ENCODE data around the gene RIMBP2.

Gene RIMBP2

GRCh38 chr12:130424858-130425697 lies 291.0 kb downstream of the RIMBP2 start:
- DNase-seq (ENCODE audit: low read depth) = no peak

DNA sequence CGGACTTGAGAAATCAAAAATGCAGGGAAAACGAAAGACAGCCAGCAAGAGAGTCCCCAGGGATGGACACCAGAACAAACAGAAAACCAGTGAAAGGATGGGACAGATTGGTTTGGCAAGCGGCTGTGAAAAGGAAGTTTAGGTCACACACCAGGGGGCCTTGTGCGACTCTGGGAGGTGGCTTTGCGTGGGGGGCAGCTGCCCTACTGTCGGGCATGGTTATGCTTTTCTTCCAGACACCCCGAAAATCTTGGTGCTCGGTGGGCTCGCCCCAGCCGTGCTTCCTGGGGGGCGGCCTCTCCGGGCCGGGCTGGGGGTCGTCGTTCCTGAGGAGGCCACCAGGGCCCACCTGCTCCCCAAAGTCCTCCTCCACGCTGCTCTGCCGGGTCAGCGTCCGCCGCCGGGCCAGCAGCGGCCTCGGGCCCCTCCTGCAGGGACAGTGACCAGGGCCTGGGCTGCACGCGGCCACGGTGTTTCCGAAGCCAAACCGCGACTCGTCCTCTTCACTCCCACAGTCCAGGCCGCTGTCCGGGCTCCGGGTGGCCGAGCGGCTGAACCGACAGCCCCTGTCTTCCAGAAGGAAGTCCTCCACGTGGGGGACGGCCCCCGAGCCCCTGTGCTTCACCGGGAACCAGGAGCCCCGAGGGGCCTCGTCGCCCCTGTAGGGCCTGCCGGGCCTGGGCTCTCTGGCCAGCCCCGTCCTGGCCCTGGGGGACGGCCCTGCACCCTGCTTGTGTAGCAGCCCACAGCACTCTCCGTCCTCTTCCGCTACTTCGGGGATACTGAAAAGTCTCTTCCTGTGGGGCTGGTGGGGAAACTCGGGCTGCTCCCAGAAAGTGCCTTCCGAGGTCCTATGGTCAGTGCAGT lies 291.9 kb downstream of the RIMBP2 start:
- no peak for DNase-seq (ENCODE audit: low read depth)

GRCh38 chr12:130423136-130423535 lies 293.0 kb downstream of the RIMBP2 start:
- DNase-seq (ENCODE audit: low read depth) = no peak

DNA sequence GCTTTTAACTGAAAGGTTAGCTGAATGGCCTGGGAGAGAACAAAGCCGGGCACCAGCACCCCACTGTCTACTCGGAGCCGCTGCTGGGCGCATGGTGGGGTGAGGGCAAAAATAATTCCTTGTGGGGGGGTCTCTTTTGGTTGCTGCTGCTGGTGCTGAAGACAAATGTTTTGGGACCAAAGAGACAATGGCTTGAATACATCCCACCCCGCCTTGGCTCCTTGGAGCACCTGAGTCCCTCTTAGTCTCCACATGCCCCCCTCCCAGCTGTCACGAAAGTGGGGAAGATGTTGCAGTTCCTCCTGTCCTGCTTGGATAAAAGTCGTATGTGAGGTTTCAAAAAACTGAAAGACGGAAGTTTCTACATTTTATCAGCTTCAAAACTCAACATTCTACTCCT lies 293.4 kb downstream of the RIMBP2 start:
- DNase-seq (ENCODE audit: low read depth) = no peak

GRCh38 chr12:130421896-130422295 lies 294.2 kb downstream of the RIMBP2 start:
- no peak for DNase-seq (ENCODE audit: low read depth)

GRCh38 chr12:130420071-130420470 lies 296.0 kb downstream of the RIMBP2 start:
- no peak for DNase-seq (ENCODE audit: low read depth)

- no peak for DNase-seq (ENCODE audit: low read depth)
Observed at GRCh38 chr12:130419116-130419515, 297.0 kb downstream of the RIMBP2 start.

DNA sequence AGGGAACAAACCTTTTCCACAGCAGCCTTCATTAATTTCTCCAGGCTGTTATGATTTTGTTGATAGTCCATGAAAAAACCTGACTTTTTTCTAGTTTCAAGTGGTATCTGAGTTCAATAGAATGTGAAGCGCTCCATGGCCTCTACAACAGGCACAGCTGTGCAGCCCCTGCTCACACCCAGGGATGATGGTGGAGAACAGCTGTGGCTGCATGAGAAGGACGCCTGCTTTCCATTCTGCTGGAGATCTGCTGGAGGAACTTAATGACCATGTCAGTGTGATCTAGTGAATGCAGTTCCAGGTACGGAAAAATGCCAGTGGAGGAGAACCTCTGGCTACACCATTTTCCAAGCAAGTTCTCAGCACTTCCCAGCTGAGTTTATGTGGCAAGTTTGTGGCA lies 297.8 kb downstream of the RIMBP2 start:
- no peak for DNase-seq (ENCODE audit: low read depth)

- no peak for DNase-seq (ENCODE audit: low read depth)
Observed at GRCh38 chr12:130414381-130414780, 301.7 kb downstream of the RIMBP2 start.

DNA sequence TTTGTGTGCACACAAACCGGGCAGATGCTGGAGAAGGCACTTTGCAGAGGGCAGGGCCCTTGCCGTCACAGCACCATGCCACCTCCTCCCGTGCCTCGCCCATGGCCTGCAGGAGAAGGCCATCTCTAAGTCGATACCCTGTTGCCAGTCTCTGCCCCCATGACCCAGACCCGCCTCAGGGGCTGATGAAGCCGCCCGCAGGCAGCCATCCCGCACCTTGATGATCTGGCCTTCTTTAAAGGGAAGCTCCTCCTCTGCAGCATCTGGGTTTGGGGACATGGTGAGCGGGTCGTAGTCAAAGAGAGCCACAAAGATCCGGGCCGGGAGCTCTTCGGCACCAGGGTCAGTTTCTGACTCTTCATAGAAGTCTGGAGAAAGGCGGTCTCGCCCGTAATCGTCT lies 302.2 kb downstream of the RIMBP2 start:
- DNase-seq (ENCODE audit: low read depth) = no peak

DNA sequence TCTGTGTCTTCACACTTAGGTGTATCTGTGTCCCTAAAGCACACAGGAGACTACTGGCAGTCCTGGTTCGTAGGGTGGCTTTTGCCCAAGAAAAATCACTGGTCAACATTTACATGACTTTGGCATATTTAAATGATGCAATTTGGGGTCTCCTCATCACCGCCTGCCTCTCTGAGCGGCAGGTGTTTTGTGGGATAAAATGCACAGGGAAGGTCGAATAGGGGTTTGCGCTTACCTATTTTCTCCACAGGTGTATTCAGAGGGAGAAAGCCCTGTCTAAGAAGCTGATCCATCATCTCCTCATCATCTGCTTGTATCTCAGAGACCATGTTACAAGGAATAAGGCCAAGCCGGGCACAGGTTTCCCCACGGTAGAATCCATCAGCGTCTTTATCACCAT lies 303.7 kb downstream of the RIMBP2 start:
- no peak for DNase-seq (ENCODE audit: low read depth)

DNA sequence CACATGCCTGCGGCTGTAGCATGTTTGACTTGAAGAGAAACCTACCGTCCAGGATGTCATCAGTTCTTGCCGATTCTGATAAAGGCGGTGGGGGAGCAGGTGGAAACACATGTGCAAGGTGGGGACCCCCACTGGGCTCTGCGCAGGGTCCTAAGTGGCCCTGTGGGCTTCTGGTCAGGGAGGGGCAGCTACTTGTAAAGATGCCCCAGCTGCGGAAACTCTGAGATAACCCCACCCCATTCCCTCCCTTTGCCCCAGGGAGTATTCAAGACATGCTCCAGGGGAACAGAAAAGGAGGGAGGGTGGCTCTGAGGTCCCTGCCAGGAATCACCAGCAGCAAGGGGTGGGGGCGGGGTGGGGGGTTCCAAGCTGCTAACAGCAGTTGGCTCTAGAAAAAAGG lies 310.8 kb downstream of the RIMBP2 start:
- DNase-seq (ENCODE audit: low read depth) = no peak

DNA sequence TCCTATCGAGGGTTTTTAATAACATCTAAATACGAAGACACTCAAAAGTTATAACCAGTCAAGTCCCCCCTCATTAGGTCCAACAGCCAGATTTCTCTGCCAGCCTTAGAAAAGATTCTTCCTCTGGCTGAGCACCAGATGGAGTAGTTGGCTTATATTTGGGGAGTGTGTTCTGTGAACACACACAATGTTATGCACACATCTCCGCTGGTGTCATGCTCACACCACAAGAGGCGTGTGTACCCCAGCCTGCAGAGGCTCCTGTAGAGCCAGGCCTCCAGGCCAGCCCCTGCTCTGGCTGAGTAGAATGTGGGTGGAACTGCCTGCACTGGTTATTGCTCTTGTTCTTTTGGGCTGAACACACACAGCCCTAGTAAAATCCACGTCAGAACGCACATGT lies 314.4 kb downstream of the RIMBP2 start:
- DNase-seq (ENCODE audit: low read depth) = no peak

- DNase-seq (ENCODE audit: low read depth) = no peak
Observed at GRCh38 chr12:130398100-130398848, 317.8 kb downstream of the RIMBP2 start.

DNA sequence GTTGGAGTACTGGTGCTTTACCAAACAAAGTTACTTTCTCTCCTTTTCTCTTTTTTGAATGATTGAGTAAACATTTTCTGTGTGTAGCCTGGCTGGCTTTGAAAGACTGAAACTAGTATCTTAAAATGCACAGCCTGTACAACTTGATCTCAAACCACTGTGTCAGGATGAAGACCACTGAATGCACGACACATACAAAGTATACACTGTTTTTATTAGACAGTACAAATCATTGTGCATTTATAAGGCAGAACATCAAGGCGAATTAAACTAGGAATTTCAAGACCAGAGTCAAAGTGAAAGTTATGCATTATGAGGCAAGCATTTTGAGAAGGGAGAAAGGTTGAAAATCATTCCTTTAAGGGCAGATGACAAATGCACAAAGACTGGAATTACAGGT lies 319.4 kb downstream of the RIMBP2 start:
- DNase-seq (ENCODE audit: low read depth) = no peak

DNA sequence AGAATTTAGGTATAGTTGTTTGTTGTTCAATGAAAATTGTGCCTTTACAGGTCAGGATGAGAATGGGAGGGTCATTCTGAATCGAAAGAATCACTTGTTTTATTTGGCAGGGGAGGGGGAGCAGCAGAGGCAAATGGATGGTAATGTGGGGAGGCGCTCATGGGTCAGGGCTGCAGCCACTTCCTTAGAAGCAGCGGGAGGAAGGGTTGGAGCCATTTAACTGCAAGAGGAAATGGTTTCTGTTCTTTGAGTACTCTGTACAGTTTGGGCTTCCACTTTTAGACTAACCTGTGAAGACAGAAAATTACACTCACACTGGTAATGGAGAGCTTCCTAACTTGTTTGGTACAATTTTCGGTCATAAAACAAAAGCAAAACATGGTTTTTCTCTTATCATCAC lies 321.2 kb downstream of the RIMBP2 start:
- no peak for DNase-seq (ENCODE audit: low read depth)

GRCh38 chr12:130391186-130391585 lies 324.9 kb downstream of the RIMBP2 start:
- DNase-seq (ENCODE audit: low read depth) = no peak

DNA sequence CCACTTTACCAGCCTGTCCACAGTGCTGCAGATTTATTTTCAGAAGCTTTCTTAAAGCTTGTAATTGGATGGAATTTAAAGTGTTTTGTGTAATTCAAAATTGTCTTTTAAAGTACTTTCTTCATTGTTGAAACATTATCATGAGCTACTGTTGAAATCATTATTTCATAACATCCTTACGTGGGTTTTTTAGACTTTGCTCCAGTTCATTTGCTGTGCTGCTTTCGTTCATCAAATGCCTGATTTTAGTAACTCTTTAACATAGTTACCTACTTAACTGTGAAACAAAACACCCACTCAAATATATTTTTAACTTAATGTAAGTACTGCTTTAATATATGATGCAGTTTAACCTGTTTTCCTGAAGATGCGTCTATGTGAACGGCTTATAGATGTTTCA lies 330.9 kb downstream of the RIMBP2 start:
- DNase-seq (ENCODE audit: low read depth) = no peak

- DNase-seq (ENCODE audit: low read depth) = no peak
Observed at GRCh38 chr12:130384234-130384633, 331.9 kb downstream of the RIMBP2 start.

DNA sequence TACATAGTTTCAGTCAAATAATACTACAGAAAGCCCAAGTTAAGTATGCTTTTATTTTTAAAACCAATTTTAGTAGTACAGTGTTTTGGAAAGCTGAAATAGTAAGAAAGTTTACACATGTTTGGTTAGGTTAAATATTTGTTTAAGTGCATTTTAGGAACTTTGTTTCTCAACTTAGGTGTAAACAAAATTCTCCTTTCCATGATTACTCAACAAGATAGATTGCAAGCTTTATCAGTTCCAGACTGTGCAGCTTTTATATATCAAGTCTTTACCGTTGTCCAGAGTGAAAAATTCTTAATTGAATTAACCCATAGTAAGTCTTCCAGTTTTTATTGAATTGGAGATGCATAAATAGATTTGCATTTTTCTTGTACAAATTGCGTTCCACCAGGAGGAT lies 333.3 kb downstream of the RIMBP2 start:
- no peak for DNase-seq (ENCODE audit: low read depth)

GRCh38 chr12:130375296-130376287 lies 340.5 kb downstream of the RIMBP2 start:
- DNase-seq (ENCODE audit: low read depth) = no peak

All from T follicular helper cell (primary cell).